HG02884 (cell line): ENCODE data around the gene PHB1.

Experiments
- ATAC-seq: cut with Tn5 transposase; IDR thresholded peaks from one replicate; pipeline ENCODE4 v1.9.1; 2021; ENCODE audit warnings: mild to moderate bottlenecking, moderate library complexity; ENCODE audit not compliant: unreplicated experiment

PHB1 gene

GRCh38 chr17:49357516-49357915 lies 57.2 kb downstream of the PHB1 start:
- ATAC-seq: no peak

GRCh38 chr17:49356320-49356719 lies 58.4 kb downstream of the PHB1 start:
- ATAC-seq: no peak
